Central memory CD8-positive, alpha-beta T cell (primary cell): ENCODE data around the gene KRT7.
"Not testable (repeated sequence)": the region's sequence is repeated elsewhere in the genome, so short reads cannot be mapped to it uniquely, and the experiment has no call there.

Experiments
- ATAC-seq: fragments of 150-1000 bp; cut with Tn5 transposase; replicated peaks from 2 replicates; pipeline ENCODE4 v1.10.0; 2022; ENCODE audit warnings: mild to moderate bottlenecking, moderate FRiP score, moderate number of reproducible peaks; ENCODE audit not compliant: poor library complexity, severe bottlenecking; ENCODE audit errors: extremely low read depth
- DNase-seq, 2 donors: peaks; one replicate each; pipeline ENCODE4 v3.0.0; 2021; ENCODE audit warnings: low spot score in 2 of 2
- H3K27ac Mint-ChIP-seq: one replicate; pipeline ENCODE4 v1.8.0; 2022; ENCODE audit warnings: low read depth, mild to moderate bottlenecking, moderate library complexity, mixed read lengths
- H3K27me3 Mint-ChIP-seq: one replicate; pipeline ENCODE4 v1.8.0; 2022; ENCODE audit warnings: mixed read lengths
- H3K36me3 Mint-ChIP-seq: one replicate; pipeline ENCODE4 v1.8.0; 2022; ENCODE audit warnings: mild to moderate bottlenecking, moderate library complexity, mixed read lengths; ENCODE audit not compliant: insufficient read depth
- H3K4me1 Mint-ChIP-seq: one replicate; pipeline ENCODE4 v1.8.0; 2022; ENCODE audit warnings: mixed read lengths
- H3K4me3 Mint-ChIP-seq: one replicate; pipeline ENCODE4 v1.8.0; 2022; ENCODE audit warnings: mild to moderate bottlenecking, moderate library complexity, mixed read lengths
- H3K9me3 Mint-ChIP-seq: one replicate; pipeline ENCODE4 v1.8.0; 2022; ENCODE audit warnings: mixed read lengths

KRT7 gene

DNA sequence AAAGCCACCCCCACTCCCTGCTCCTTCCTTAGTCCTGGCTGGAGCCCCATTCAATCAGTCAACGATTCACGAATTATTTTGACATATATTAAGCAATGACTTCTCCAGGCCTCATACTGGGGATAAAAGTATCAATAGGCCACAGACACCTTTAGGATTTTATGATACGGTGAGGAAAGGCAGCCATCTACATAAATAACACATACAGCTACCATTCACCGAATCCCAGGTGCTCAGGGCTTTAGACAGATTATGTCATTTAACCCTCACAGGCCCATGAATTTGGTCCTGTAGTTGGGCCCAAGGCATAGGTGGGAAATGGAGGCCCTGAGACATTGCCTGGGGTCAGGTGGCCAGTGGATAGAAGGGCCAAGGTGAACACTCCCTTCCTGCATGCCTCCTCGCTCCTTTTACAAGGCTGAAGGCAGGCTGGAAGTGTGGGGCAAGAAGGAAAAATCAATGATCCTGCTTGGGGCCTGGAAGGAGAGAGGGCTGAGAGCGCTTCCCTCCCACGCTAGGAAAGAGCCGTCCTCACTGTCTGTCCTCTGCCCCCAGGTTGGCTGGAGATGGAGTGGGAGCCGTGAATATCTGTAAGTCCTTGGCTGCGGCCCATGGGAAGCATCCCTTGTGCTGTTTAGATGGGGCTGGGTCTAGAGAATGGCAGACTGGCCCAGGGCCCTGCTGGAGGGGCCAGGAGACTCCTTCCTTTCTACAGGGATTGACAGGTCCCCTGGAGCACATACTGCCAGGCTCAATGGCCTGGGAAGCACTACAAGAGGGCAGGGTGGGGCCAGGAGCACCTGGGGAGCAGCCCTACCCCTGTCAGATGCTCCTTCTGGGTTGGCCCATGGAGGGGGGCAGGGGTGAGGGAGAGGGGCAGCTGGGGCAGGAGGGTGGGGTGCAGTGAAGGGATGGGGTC is 14.8 kb downstream of the KRT7 start:
- H3K27me3 Mint-ChIP-seq, result peaks cover 43% of the 10 kb centered on the region
- no peak overlapping the region for H3K4me3 Mint-ChIP-seq
- H3K9me3 Mint-ChIP-seq, result no peaks in the 10 kb centered on the region
- peaks cover 24% of the 10 kb centered on the region for H3K4me1 Mint-ChIP-seq
- peaks cover 1% of the 10 kb centered on the region for H3K36me3 Mint-ChIP-seq
- ATAC-seq (no peak), DNase-seq (no peak)
- H3K27ac Mint-ChIP-seq, result no peak overlapping the region

DNA sequence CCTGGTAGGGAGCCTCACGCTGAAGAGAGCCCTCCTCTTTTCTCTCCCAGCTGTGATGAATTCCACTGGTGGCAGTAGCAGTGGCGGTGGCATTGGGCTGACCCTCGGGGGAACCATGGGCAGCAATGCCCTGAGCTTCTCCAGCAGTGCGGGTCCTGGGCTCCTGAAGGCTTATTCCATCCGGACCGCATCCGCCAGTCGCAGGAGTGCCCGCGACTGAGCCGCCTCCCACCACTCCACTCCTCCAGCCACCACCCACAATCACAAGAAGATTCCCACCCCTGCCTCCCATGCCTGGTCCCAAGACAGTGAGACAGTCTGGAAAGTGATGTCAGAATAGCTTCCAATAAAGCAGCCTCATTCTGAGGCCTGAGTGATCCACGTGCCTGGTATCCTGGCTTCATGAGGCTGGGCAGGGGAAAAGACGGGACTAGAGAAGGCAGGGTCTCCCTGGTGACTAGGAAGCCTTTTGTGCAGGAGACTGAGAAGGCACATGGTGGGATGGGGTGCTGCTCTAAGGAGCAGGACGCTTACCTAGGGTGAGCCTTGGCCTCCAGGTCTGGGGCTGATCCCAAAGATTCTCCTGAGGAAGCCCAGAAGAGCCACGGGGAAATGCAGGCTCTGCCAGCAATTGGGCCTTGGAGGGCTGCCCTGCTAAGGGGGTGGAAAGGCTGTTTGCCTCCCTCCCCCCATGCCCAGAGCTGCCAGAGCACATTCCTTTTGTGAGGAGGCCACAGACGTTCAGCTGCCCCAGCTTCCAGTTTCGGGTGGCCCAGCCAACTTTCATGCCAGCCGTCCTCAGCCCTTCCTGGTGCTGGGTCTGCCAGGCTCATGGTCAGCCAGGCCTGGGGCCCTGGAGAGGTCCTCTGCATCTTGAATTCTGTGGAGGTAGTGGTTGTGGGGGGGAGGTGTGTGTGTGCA is 15.8 kb downstream of the KRT7 start:
- Mint-ChIP-seq H3K36me3 (peaks cover 3% of the 10 kb centered on the region), H3K27ac (no peak overlapping the region), H3K4me3 (no peak overlapping the region), H3K27me3 (peaks cover 43% of the 10 kb centered on the region), H3K4me1 (peaks cover 19% of the 10 kb centered on the region), H3K9me3 (no peaks in the 10 kb centered on the region)
- no peak for DNase-seq
- ATAC-seq, result no peak

DNA sequence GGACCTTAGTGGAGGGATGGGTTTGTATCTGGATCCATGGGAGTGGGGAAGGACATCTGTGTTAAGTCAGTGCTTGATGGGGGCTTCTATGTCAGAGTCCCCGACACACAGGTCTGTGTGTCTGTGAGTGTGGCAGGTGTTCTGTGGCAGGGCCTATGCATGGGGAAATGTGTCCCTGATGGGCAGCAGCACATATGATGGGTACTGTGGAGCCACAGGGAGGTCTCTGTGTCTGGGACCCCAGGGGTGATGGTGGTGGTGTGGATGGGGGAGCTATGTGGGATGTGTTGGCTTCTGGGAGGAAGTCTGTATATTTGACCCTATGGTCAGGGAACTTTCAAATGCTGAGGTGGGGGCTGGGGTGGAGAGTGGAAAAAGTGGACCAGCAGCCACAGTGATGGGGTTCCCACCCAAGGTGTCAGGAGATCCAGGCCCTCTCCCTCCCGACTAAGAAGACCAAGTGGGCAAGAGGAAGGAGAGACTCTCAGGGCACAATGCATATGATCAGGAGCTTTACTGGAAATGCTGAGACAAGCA is 16.5 kb downstream of the KRT7 start:
- peaks cover 47% of the 10 kb centered on the region for H3K27me3 Mint-ChIP-seq

DNA sequence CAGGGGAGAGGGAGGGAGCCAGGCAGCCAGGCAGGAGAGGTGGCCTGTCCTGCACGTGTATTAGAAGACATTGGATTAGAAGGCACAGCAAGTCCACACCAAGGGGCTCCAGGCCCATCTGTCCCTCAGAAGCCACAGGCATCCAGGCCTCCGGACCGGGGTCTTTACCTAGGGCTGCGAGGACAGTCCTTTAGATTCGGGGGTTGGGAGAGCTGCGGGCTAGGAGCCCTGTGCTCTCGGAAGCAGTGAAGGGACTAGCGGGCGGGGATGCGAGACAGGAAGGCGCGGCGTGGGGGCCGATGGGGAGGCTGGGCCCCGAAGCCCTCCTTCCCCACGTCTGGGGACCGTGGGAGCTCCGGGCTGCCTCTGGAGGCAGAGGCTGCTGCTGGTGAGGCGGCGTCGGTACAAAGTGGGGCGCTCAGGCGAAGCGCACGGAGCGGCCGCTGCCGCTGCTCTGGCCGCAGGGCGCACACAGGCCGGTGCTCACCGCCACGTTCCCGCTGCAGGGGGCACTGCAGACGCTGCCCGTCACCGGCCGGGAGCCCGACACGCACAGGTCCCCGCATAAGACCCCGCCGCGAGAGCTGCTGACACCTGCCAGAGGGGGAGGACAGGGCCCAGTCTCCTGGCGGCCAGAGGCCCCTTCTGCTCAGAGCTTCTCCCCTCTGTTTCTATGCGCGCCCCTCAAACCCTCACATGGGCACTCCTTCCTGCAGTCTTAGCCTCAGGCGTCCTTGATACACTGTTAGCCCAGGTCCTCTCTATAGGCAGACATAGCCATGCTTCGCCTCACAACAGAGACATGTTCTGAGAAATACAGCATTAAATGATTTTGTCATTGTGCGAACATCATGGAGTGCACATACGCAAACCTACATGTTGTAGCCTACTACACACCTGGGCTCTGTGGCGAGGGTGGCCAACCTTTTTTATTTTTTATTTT is 17.3 kb downstream of the KRT7 start:
- Mint-ChIP-seq H3K36me3 (peaks cover 3% of the 10 kb centered on the region), H3K4me1 (peaks cover 11% of the 10 kb centered on the region), H3K27ac (no peak overlapping the region), H3K9me3 (no peaks in the 10 kb centered on the region), H3K4me3 (no peak overlapping the region), H3K27me3 (peaks cover 54% of the 10 kb centered on the region)
- no peak for DNase-seq
- no peak for ATAC-seq

More for the DNA sequence above, 16.5 kb downstream of the KRT7 start:
- no peaks in the 10 kb centered on the region for H3K9me3 Mint-ChIP-seq
- H3K4me3 Mint-ChIP-seq, result no peak overlapping the region
- no peak overlapping the region for H3K27ac Mint-ChIP-seq
- DNase-seq (no peak), ATAC-seq (no peak)
- H3K36me3 Mint-ChIP-seq, result peaks cover 3% of the 10 kb centered on the region
- peaks cover 11% of the 10 kb centered on the region for H3K4me1 Mint-ChIP-seq

DNA sequence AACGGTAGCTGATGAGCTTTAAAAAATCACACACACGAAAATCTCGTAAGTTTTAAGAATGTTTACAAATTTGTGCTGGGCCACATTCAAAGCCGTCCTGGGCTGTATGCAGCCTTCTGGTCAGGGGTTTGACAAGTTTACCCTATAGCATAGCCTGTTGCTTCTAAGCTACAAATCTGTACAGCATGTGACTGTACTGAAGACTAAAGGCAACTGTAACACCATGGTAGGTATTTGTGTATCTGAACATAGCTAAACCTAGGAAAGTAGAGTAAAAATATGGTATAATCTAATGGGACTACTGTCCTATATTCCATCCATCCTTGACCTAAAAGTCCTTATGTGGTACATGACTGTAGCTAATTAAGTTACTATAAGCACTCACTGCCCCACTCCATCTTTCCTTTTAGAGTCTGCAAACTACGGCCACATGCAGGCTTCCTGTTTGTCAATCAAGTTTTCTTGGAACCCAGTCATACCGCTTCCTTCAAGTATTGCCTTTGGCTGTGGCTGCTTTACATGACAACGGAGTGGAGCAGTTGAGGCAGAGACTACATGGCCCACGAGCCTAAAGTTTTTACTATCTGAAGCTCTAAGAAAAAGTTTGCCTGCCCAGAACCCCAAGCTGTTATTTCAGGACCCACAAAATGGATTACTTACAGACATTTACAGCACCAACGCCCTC is 18.5 kb downstream of the KRT7 start:
- ATAC-seq (no peak), DNase-seq (no peak)
- peaks cover 11% of the 10 kb centered on the region for H3K4me1 Mint-ChIP-seq
- H3K4me3 Mint-ChIP-seq, result no peak overlapping the region
- H3K9me3 Mint-ChIP-seq, result no peaks in the 10 kb centered on the region
- no peak overlapping the region for H3K27ac Mint-ChIP-seq
- H3K27me3 Mint-ChIP-seq, result peaks cover 59% of the 10 kb centered on the region
- peaks cover 3% of the 10 kb centered on the region for H3K36me3 Mint-ChIP-seq

DNA sequence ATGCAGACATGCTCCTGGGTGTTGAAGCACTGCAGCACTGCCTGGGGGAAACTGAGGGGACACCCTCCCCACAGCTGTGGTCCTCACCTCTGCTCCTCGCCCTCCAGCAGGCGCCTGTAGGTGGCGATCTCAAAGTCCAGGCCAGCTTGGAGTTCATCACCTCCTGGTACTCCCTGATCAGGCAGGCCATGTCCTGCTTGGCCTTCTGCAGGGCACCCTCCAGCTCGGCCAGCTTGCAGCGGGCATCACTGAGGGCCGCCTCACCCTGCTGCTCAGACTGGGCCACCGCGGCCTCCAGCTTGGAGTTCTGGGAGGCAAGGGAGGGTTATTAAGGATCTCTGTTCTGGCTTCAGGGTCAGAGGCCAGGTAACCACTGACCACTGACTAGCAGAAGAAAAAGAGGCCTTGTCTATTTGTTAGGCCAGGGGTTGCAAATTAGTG is 19.2 kb downstream of the KRT7 start:
- H3K9me3 Mint-ChIP-seq, H3K36me3 Mint-ChIP-seq, ATAC-seq, H3K27ac Mint-ChIP-seq, DNase-seq, H3K4me3 Mint-ChIP-seq: not testable (repeated sequence)
- peaks cover 11% of the 10 kb centered on the region for H3K4me1 Mint-ChIP-seq
- H3K27me3 Mint-ChIP-seq, result peaks cover 64% of the 10 kb centered on the region

DNA sequence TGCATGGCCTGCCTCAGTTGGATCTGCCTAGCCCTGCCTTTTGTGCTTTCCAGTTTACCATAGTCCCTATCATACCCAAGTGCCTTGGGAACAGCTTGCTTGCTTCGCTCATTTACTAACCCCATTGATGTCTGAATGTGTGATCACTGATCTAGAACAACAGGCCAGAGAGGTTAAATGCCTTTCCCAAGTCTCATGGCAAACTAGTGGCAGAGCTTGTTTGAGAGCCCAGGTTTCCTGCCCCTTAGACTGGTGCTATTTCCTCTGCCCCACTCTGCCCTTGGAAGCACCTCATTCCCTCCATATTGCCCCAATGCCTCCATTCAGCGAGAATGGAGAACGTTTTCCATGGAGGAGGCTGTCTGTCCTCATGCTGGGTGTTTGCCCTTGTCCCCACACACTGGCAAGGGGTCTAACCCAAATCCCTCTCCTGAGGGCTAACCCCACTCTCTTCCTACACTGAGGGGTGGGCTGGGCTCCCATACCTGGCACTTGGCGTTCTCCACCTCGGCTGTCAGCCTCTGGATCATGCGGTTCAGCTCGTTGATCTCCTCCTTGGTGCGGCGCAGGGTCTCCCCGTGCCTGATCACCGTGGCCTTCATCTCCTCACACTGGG is 19.8 kb downstream of the KRT7 start:
- H3K4me1 Mint-ChIP-seq, result peaks cover 11% of the 10 kb centered on the region

DNA sequence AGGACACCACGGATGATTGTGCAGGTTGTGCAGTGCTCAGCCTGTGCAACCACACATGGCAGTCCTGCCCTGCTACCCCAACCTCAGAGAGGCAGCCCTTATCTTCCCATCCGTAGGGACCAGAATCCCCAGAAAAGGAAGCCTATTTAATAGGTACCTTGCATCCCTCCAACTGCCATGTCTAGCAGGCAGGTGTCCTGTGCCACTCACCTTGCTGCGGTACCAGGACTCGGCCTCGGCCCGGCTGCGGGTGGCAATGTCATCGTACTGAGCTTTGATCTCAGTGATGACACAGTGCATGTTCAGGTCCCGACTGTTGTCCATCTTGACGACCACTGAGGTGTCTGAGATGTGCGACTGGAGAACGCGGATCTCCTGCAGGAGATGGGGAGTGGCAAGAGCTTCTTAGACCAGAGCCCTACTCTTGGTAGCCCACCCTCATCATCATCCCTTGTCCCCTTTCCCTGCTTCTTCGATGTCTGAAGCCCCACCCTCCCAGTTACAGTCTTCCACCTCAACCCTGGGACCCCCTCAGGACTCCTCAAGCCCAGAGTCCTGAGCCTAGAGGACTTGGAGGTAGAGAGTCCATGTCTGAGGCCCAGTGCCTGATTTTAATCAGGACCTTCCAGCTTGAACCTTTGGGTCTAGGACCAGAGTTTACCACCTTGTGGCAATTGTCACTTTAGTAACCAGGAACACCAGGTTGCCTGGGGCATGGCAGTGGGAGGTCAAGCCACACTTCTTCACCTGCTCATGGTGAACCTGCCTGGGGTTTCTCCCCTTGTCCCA is 20.5 kb downstream of the KRT7 start:
- Mint-ChIP-seq H3K36me3 (peaks cover 3% of the 10 kb centered on the region), H3K4me3 (no peak overlapping the region), H3K9me3 (no peaks in the 10 kb centered on the region), H3K27ac (no peak overlapping the region), H3K27me3 (peaks cover 59% of the 10 kb centered on the region), H3K4me1 (peaks cover 11% of the 10 kb centered on the region)
- DNase-seq (no peak), ATAC-seq (no peak)

More for the DNA sequence above, 19.8 kb downstream of the KRT7 start:
- ATAC-seq (no peak), DNase-seq (no peak)
- Mint-ChIP-seq H3K36me3 (peaks cover 3% of the 10 kb centered on the region), H3K27me3 (peaks cover 64% of the 10 kb centered on the region), H3K27ac (no peak overlapping the region), H3K4me3 (no peak overlapping the region), H3K9me3 (no peaks in the 10 kb centered on the region)

DNA sequence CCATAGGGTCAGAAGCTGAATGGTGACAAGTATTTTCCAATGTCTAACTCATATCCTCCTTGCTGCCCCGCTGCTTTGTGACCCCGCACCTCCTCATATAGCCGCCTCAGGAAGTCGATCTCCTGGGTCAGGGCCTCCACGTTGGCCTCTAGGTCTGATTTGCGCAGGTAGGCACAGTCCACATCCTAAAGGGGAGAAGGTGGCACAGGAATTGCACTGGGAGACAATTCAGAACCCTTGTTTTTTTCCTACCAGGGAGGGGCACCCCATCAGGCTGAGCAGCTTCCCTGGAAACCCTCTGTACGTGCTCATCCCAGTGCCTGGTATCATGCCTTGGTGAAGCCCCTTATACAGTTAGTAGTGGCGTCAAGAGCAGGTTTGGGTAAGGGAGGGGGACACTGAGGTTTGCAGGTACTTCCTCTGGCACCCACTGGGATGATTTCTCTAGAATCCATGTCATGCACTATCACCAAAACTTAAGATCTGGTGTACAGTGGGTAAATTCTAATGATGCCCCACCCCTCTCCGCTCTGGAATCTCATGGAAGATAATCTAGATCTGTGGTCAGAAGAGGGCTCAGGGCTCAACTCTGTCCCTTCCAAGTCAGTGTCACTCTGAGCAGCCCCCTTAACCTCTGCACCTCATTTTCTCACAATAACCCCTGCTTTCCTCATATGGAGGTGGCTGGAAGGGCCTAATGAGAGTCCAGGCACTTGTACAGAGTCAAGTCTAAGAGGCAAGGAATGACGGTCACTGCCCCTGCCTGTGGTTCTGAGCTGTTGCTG is 21.3 kb downstream of the KRT7 start:
- Mint-ChIP-seq H3K36me3 (peaks cover 3% of the 10 kb centered on the region), H3K4me1 (peaks cover 11% of the 10 kb centered on the region), H3K27me3 (peaks cover 59% of the 10 kb centered on the region), H3K27ac (no peak overlapping the region), H3K9me3 (no peaks in the 10 kb centered on the region), H3K4me3 (no peak overlapping the region)
- no peak for ATAC-seq
- DNase-seq, result no peak
